Measurements from ENCODE around the gene RAB9A.
"Not testable (repeated sequence)": the region's sequence is repeated elsewhere in the genome, so short reads cannot be mapped to it uniquely, and the experiment has no call there.

Gene RAB9A, protein sequence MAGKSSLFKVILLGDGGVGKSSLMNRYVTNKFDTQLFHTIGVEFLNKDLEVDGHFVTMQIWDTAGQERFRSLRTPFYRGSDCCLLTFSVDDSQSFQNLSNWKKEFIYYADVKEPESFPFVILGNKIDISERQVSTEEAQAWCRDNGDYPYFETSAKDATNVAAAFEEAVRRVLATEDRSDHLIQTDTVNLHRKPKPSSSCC

DNA sequence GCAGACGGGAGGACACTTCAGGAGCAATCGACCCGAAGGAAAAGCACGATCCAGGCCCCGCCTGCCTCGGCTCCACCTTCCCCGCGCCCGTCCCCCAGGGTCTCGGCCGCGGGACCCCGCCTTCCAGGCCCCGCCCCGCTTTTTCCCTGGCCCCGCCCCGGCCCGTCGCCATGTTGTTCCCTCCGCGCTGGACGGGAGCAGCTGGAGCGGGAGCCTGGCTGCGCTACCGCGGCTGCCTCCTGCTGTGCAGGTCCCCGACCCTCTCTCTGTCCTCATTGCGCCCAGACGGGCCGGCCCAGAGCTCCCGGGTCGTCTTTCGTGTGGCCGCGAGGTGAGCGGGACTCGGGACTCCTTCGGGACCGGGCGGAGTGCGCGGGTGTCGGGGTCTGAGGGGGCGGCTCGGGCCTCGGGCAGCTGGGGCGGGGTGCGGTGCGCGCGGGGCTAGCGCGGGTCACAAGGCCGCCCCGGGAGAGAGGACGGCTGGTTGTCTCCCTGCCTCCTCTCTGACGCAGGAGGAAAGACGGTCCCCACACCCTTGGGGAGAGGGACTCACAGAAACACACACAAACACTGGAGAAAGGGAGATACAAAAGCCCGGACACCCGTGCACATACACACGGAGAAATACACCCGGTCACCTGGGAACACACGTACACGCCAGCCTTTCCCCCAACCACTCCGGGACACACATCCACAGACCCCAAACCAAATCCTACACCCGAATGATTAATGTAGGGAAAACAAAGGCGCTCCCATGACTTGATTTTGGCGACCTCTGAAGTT lies at the start of gene RAB9A:
Gene RAB9A, plus strand, starts transcription at position 171 of the 783 bp plus-strand sequence. CDS start 19,619 bp downstream, outside the sequence.
- peak; percentile 60 to 64 for DNase-seq (ENCODE audit: low read depth in 2 of 2)

- not testable (repeated sequence) for DNase-seq (ENCODE audit: low read depth in 2 of 2)
Measured at GRCh38 chrX:13641684-13642083, 47.2 kb upstream of the RAB9A start.

GRCh38 chrX:13645464-13646153 lies 43.3 kb upstream of the RAB9A start:
- no peak for DNase-seq (ENCODE audit: low read depth in 2 of 2)

DNA sequence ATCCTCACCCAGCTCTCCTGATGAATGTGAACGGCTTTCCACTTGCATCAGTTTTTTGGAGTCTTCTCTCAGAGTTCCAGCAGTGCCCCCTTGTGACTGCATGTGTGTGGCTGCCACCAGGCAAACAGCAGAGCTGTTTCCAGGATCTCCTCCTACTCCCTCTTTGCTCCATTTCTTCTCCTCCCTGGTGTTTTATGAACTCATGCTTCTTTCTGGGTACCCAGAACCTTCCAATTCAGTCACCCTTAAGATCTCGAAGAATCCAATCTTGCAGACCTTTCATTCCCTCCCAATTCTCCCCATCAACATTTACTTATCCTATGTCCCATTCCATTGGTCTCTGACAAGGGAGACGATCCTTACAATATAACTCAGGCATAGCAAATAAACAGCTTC lies 42.8 kb upstream of the RAB9A start:
- no peak for DNase-seq (ENCODE audit: low read depth in 2 of 2)

DNA sequence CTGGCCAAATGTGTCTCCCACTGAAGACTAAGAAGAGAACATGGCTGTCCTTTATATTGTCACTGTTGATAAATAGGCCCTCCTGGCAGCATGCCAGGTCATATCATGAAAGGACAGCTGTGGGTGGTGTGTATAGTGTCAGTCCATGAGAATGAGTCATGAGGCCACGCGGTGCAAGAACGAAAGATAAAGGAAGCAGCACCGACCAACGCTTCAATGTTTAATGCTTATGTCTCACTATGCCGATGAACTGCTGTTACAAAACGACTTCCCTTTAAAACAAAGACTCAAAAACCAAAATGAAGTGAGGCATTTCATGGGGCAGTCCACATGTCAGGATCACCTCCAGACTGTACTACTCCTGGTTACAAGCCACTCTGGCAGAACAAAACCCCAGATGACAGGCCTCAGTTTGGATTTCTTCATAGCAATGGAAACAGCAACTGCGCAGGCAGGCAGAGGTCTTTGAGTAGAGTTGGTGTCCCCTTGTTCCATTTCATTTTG lies 41.2 kb upstream of the RAB9A start:
- DNase-seq (ENCODE audit: low read depth in 2 of 2) = peak; percentile 9 to 11

GRCh38 chrX:13648336-13648735 lies 40.6 kb upstream of the RAB9A start:
- not testable (repeated sequence) for DNase-seq (ENCODE audit: low read depth in 2 of 2)

DNA sequence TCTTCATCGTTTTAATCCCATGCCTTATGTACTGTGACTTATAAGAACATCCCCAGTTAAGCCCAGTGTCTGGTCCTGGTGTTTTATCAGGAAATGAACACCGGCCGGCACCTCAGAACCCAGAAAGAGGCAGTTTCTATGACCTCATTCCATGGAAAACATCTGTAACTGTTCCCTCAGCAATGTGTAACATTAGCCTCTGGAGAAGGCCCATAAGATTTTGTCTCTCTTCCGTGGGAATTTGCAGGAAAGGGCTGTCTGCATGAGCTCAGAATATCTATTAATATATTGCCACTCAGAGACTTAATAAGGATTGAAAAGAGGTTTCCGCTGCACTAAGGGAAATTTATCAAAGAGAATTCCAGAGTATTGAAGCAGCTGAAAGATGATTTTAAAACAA lies 39.1 kb upstream of the RAB9A start:
- no peak for DNase-seq (ENCODE audit: low read depth in 2 of 2)

DNA sequence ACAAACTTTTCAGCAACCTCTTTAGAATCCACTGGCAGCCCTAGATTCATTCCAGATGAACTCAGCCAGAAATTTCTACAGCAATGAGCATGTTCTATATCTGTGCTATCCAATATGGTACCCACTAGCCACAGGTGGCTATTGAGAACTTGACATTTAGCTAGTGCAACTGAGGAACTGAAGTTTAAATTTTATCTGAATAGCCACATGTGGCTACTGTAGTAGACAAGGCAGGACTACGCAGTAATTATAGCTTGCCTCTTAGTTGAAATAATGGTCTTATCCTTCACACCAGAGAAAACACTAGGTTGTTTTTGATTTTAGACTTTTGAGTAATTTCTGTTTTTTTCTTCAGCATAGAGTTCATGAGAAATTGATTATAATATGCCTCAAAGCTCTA lies 38.6 kb upstream of the RAB9A start:
- DNase-seq (ENCODE audit: low read depth in 2 of 2) = no peak

- DNase-seq (ENCODE audit: low read depth in 2 of 2) = no peak
Measured at GRCh38 chrX:13651150-13651549, 37.8 kb upstream of the RAB9A start.

DNA sequence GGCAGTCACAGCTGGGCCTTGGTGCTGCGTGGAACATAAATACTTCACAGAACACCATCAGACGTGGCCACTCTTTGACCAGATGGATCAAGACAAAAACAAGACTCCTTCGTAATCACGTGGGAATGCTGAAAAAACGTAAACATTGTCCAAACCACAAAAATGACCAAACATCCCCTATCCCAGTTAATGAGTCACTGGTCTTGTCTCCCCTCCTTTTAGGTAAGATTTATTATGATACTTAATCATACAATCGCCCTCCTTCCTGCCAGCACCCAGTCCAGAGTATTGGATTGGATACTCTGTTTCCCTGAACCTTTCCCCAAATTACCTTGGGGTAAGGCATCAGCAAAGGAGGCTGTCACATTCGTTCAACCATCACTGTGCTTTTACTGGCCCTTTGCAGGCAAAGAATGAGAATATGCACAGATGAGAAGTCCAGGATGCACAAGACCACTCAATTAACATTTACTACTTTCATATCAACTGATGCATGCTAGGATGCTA lies 36.6 kb upstream of the RAB9A start:
- no peak for DNase-seq (ENCODE audit: low read depth in 2 of 2)

DNA sequence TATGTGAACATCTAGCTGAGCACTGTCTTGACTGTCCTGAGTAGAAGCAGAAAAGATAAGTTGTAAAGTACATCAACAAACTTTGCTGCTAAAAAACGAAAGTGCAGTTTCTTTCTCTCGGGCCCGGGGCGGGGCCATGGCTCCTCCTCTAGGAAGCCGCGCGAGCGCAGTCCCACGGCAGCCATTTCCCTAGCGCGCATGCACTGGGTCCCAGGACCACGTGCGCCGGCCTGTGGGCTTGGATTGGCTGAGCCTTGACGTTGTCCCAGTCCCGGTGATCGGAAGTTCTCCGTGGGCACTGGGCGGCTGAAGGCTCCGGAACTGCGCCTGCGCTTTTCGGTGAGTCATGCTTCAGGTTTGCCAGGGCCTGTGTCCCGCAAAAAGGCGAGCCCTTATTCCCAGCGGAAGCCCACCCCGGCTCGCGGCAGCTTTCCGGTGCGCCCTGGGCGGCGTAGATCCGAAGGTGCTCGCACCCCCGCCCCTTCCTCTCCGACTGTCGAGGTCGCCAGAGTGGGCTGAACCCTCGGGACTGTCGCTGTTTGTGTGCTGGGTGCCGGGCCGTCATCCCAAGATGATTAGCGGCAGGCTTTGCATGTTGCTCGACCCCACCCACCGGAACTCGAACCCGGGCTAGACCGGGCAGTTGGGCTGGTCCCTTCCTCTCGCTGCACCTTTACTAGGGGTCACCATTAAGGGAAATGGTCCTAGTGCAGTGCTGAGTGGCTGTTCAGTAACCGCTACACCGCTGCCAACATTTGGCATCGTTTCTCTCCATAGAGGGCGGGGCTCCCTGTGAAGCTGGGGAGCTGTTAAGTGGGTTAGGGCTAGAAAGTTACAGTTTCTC lies 35.9 kb upstream of the RAB9A start, which contains the start of gene TCEANC:
Gene TCEANC, plus strand, starts transcription at position 292 of the 844 bp plus-strand sequence. CDS start 9,368 bp downstream, outside the sequence.
- DNase-seq (ENCODE audit: low read depth in 2 of 2) = peak; percentile 84 to 92

- DNase-seq (ENCODE audit: low read depth in 2 of 2) = no peak
Measured at GRCh38 chrX:13654116-13654515, 34.8 kb upstream of the RAB9A start.

DNA sequence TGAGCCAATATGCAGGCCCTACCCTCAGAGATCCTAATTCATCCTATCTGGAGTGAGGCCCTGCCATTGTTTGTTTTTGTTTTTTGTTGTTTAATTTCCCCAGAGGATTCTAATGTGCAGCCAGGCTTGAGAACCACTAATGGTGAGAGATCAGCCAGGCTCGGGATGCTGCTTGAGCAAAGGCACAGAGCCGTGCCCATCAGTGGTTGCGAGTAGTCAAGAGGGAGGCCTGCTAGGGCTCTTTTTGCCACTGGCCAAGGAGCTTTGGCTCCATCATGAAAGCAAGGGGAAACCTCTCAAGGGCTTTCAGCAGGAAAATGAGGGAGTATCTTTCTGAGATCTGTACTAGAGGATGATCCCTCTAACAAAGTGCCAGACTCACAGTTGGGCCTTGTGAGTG lies 33.3 kb upstream of the RAB9A start:
- DNase-seq (ENCODE audit: low read depth in 2 of 2) = no peak

DNA sequence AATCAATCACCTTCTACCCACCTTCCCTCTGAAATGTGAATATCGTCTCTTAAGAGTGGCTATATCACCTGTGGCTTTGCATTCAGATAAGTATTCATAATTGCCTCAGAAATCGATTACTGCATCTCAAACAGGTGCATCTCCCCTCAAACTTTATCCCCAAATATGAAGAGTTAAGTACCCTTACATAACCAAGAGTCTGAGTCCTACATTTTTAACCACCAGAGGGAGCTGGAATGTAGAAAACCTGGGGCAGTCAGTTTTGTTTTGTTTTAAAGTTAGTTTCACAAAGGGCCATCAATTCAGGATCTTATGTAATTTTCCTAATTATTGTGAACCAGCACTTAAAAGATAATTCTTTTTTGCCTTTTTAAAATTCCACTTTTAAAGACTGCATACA lies 30.3 kb upstream of the RAB9A start:
- DNase-seq (ENCODE audit: low read depth in 2 of 2) = no peak

DNA sequence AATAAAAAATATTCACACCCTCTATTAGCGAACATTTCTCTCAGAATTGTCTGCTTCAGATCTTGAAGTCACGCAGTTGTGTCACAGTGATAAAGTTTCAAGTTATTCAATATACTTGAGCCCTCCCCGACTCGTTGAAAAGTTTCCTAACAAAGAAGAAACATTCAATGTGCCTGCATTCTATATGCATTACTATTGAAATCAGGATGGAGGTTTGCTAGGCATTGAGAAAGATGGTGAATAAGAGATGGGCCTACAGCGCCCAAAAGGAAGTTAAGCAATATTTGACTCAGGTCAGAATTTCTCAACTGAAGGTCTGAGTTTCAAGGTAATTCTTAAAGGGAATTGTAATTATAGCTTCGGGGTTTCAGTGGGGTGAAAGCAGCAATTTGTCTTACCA lies 29.9 kb upstream of the RAB9A start:
- no peak for DNase-seq (ENCODE audit: low read depth in 2 of 2)

DNA sequence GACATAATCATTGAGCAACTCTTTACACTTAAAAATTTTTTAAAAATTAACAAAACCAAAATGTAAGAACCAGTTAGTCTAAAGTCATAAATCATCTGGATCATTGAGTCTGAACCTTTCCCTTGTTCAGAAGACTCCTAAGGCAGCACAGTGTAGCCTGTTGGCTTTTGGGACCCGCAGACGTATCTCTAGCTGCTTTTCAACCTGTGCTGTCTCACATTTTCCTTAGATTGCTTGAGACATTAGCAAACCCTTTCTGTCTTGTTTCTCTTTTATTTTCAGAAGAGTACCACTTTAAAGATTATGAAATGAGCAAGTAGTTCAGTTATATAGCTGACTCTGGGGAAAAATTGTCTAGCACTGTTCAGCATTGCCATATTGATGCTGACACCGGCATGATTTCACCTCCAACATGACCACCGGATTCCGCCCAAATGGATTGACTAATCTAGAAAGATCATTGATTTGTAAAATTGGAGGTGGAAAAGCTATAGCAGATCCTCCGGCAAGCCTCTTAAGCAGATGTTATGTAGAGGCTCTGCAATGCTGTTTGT lies 27.1 kb upstream of the RAB9A start:
- DNase-seq (ENCODE audit: low read depth in 2 of 2) = no peak

- DNase-seq (ENCODE audit: low read depth in 2 of 2) = no peak
Measured at GRCh38 chrX:13662355-13662791, 26.6 kb upstream of the RAB9A start.

- DNase-seq (ENCODE audit: low read depth in 2 of 2) = no peak
Measured at GRCh38 chrX:13664020-13664419, 24.9 kb upstream of the RAB9A start.

GRCh38 chrX:13666836-13667235 lies 22.1 kb upstream of the RAB9A start:
- DNase-seq (ENCODE audit: low read depth in 2 of 2) = no peak

- DNase-seq (ENCODE audit: low read depth in 2 of 2) = no peak
Measured at GRCh38 chrX:13667919-13668318, 21.0 kb upstream of the RAB9A start.

DNA sequence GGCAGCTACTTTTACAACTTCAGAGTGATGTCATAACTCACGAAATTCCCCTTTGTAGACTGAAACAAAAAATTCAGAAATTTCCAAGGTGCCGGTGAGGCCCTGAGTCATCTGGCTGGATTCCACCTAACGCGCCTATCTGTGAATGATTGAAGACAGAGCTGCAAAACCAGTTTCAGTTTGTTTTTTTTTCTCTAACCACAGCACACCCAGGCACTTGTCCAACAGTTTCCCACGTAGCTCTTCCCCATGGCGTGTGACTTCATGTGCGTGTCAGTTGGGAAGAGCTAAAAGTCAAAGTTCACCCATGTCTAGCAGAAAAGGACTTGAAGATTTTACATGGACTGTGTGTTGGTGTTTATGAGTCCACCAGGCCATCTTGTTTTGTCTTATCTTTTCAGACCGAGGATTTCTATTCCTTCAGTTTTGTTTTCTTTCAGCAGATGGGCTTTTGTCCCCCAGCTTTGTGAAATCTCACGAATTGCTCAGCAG lies 19.6 kb upstream of the RAB9A start:
- no peak for DNase-seq (ENCODE audit: low read depth in 2 of 2)
